ENCODE data around the gene AKT3.
"Not testable (repeated sequence)": the region's sequence is repeated elsewhere in the genome, so short reads cannot be mapped to it uniquely, and the experiment has no call there.

AKT3 gene

GRCh38 chr1:243844186-243844585 lies 5.9 kb downstream of the AKT3 start:
- Histone ChIP-seq H3K4me1 (ENCODE audit: control insufficient read depth in 5 of 5, insufficient read depth in 5 of 5, low read length in 5 of 5) (peaks cover 0 to 15% (median 10%) of the 10 kb centered on the region in 5 donors), H3K9ac (ENCODE audit: low read length in 5 of 5) (no peak overlapping the region), H3K27ac (ENCODE audit: low read depth, low read length) (no peak overlapping the region), H3K36me3 (ENCODE audit: control insufficient read depth in 5 of 5, insufficient read depth in 5 of 5, low read length in 5 of 5) (no peaks in the 10 kb centered on the region), H3K9me3 (ENCODE audit: control insufficient read depth in 5 of 5, low read length in 5 of 5) (no peaks in the 10 kb centered on the region), H3K4me3 (ENCODE audit: low read depth in 1 of 5, low read length in 5 of 5) (no peak overlapping the region), H3K27me3 (ENCODE audit: control insufficient read depth in 5 of 5, insufficient read depth in 4 of 5, low read length in 5 of 5) (no peaks in the 10 kb centered on the region)

- Histone ChIP-seq H3K36me3 (ENCODE audit: control insufficient read depth in 5 of 5, insufficient read depth in 5 of 5, low read length in 5 of 5) (no peaks in the 10 kb centered on the region), H3K27ac (ENCODE audit: low read depth, low read length) (peak overlapping the region; percentile 18), H3K4me3 (ENCODE audit: low read depth in 1 of 5, low read length in 5 of 5) (no peak overlapping the region), H3K4me1 (ENCODE audit: control insufficient read depth in 5 of 5, insufficient read depth in 5 of 5, low read length in 5 of 5) (peaks cover 0 to 8% (median 5%) of the 10 kb centered on the region in 5 donors), H3K9me3 (ENCODE audit: control insufficient read depth in 5 of 5, low read length in 5 of 5) (no peaks in the 10 kb centered on the region), H3K27me3 (ENCODE audit: control insufficient read depth in 5 of 5, insufficient read depth in 4 of 5, low read length in 5 of 5) (no peaks in the 10 kb centered on the region), H3K9ac (ENCODE audit: low read length in 5 of 5) (no peak overlapping the region)
Measured at GRCh38 chr1:243842978-243843511, 7.0 kb downstream of the AKT3 start.

GRCh38 chr1:243842161-243842560 lies 7.9 kb downstream of the AKT3 start:
- H3K36me3 ChIP-seq (ENCODE audit: control insufficient read depth in 5 of 5, insufficient read depth in 5 of 5, low read length in 5 of 5), result peaks cover 0 to 5% (median 0%) of the 10 kb centered on the region in 5 donors
- peaks cover 0 to 8% (median 5%) of the 10 kb centered on the region in 5 donors for H3K4me1 ChIP-seq (ENCODE audit: control insufficient read depth in 5 of 5, insufficient read depth in 5 of 5, low read length in 5 of 5)
- no peaks in the 10 kb centered on the region for H3K27me3 ChIP-seq (ENCODE audit: control insufficient read depth in 5 of 5, insufficient read depth in 4 of 5, low read length in 5 of 5)
- peaks cover 0 to 2% (median 0%) of the 10 kb centered on the region in 5 donors for H3K9me3 ChIP-seq (ENCODE audit: control insufficient read depth in 5 of 5, low read length in 5 of 5)
- H3K9ac ChIP-seq (ENCODE audit: low read length in 5 of 5), result no peak overlapping the region
- no peak overlapping the region for H3K4me3 ChIP-seq (ENCODE audit: low read depth in 1 of 5, low read length in 5 of 5)
- H3K27ac ChIP-seq (ENCODE audit: low read depth, low read length), result peak overlapping the region; percentile 18

- H3K4me1 ChIP-seq (ENCODE audit: control insufficient read depth in 5 of 5, insufficient read depth in 5 of 5, low read length in 5 of 5), result peaks cover 0 to 8% (median 5%) of the 10 kb centered on the region in 5 donors
- H3K27ac ChIP-seq (ENCODE audit: low read depth, low read length), result no peak overlapping the region
- H3K27me3 ChIP-seq (ENCODE audit: control insufficient read depth in 5 of 5, insufficient read depth in 4 of 5, low read length in 5 of 5), result no peaks in the 10 kb centered on the region
- H3K36me3 ChIP-seq (ENCODE audit: control insufficient read depth in 5 of 5, insufficient read depth in 5 of 5, low read length in 5 of 5), result peaks cover 0 to 5% (median 0%) of the 10 kb centered on the region in 5 donors
- no peak overlapping the region for H3K4me3 ChIP-seq (ENCODE audit: low read depth in 1 of 5, low read length in 5 of 5)
- peaks cover 0 to 2% (median 0%) of the 10 kb centered on the region in 5 donors for H3K9me3 ChIP-seq (ENCODE audit: control insufficient read depth in 5 of 5, low read length in 5 of 5)
- no peak overlapping the region for H3K9ac ChIP-seq (ENCODE audit: low read length in 5 of 5)
Measured at GRCh38 chr1:243841507-243841906, 8.5 kb downstream of the AKT3 start.

GRCh38 chr1:243837907-243838535 lies 12.0 kb downstream of the AKT3 start:
- Histone ChIP-seq H3K4me3 (ENCODE audit: low read depth in 1 of 5, low read length in 5 of 5) (no peak overlapping the region), H3K27me3 (ENCODE audit: control insufficient read depth in 5 of 5, insufficient read depth in 4 of 5, low read length in 5 of 5) (no peaks in the 10 kb centered on the region), H3K9me3 (ENCODE audit: control insufficient read depth in 5 of 5, low read length in 5 of 5) (peaks cover 0 to 9% (median 0%) of the 10 kb centered on the region in 5 donors), H3K4me1 (ENCODE audit: control insufficient read depth in 5 of 5, insufficient read depth in 5 of 5, low read length in 5 of 5) (peaks cover 0 to 5% (median 3%) of the 10 kb centered on the region in 5 donors), H3K9ac (ENCODE audit: low read length in 5 of 5) (no peak overlapping the region), H3K36me3 (ENCODE audit: control insufficient read depth in 5 of 5, insufficient read depth in 5 of 5, low read length in 5 of 5) (peaks cover 0 to 5% (median 0%) of the 10 kb centered on the region in 5 donors), H3K27ac (ENCODE audit: low read depth, low read length) (no peak overlapping the region)

- H3K9me3 ChIP-seq (ENCODE audit: control insufficient read depth in 5 of 5, low read length in 5 of 5), result peaks cover 0 to 9% (median 0%) of the 10 kb centered on the region in 5 donors
- H3K4me1 ChIP-seq (ENCODE audit: control insufficient read depth in 5 of 5, insufficient read depth in 5 of 5, low read length in 5 of 5), result peaks cover 0 to 8% (median 0%) of the 10 kb centered on the region in 5 donors
- no peaks in the 10 kb centered on the region for H3K27me3 ChIP-seq (ENCODE audit: control insufficient read depth in 5 of 5, insufficient read depth in 4 of 5, low read length in 5 of 5)
- H3K9ac ChIP-seq (ENCODE audit: low read length in 5 of 5), result no peak overlapping the region
- no peak overlapping the region for H3K27ac ChIP-seq (ENCODE audit: low read depth, low read length)
- H3K4me3 ChIP-seq (ENCODE audit: low read depth in 1 of 5, low read length in 5 of 5), result no peak overlapping the region
- peaks cover 0 to 5% (median 0%) of the 10 kb centered on the region in 5 donors for H3K36me3 ChIP-seq (ENCODE audit: control insufficient read depth in 5 of 5, insufficient read depth in 5 of 5, low read length in 5 of 5)
Measured at GRCh38 chr1:243834130-243834529, 15.9 kb downstream of the AKT3 start.

- Histone ChIP-seq H3K9ac (ENCODE audit: low read length in 5 of 5) (no peak overlapping the region), H3K36me3 (ENCODE audit: control insufficient read depth in 5 of 5, insufficient read depth in 5 of 5, low read length in 5 of 5) (no peaks in the 10 kb centered on the region), H3K27me3 (ENCODE audit: control insufficient read depth in 5 of 5, insufficient read depth in 4 of 5, low read length in 5 of 5) (no peaks in the 10 kb centered on the region), H3K27ac (ENCODE audit: low read depth, low read length) (no peak overlapping the region), H3K4me3 (ENCODE audit: low read depth in 1 of 5, low read length in 5 of 5) (no peak overlapping the region), H3K4me1 (ENCODE audit: control insufficient read depth in 5 of 5, insufficient read depth in 5 of 5, low read length in 5 of 5) (peaks cover 0 to 14% (median 3%) of the 10 kb centered on the region in 5 donors), H3K9me3 (ENCODE audit: control insufficient read depth in 5 of 5, low read length in 5 of 5) (peaks cover 0 to 9% (median 0%) of the 10 kb centered on the region in 5 donors)
Measured at GRCh38 chr1:243831463-243831862, 18.6 kb downstream of the AKT3 start.

GRCh38 chr1:243827206-243827605 lies 22.8 kb downstream of the AKT3 start:
- Histone ChIP-seq H3K4me1 (ENCODE audit: control insufficient read depth in 5 of 5, insufficient read depth in 5 of 5, low read length in 5 of 5) (peaks cover 0 to 14% (median 3%) of the 10 kb centered on the region in 5 donors), H3K9me3 (ENCODE audit: control insufficient read depth in 5 of 5, low read length in 5 of 5) (peaks cover 0 to 2% (median 0%) of the 10 kb centered on the region in 5 donors), H3K27me3 (ENCODE audit: control insufficient read depth in 5 of 5, insufficient read depth in 4 of 5, low read length in 5 of 5) (no peaks in the 10 kb centered on the region), H3K4me3 (ENCODE audit: low read depth in 1 of 5, low read length in 5 of 5) (no peak overlapping the region), H3K36me3 (ENCODE audit: control insufficient read depth in 5 of 5, insufficient read depth in 5 of 5, low read length in 5 of 5) (no peaks in the 10 kb centered on the region), H3K9ac (ENCODE audit: low read length in 5 of 5) (no peak overlapping the region), H3K27ac (ENCODE audit: low read depth, low read length) (no peak overlapping the region)

- H3K27me3 ChIP-seq (ENCODE audit: control insufficient read depth in 5 of 5, insufficient read depth in 4 of 5, low read length in 5 of 5); H3K4me1 ChIP-seq (ENCODE audit: control insufficient read depth in 5 of 5, insufficient read depth in 5 of 5, low read length in 5 of 5); H3K27ac ChIP-seq (ENCODE audit: low read depth, low read length); H3K4me3 ChIP-seq (ENCODE audit: low read depth in 1 of 5, low read length in 5 of 5); H3K36me3 ChIP-seq (ENCODE audit: control insufficient read depth in 5 of 5, insufficient read depth in 5 of 5, low read length in 5 of 5); H3K9ac ChIP-seq (ENCODE audit: low read length in 5 of 5): not testable (repeated sequence)
- peaks cover 0 to 14% (median 12%) of the 10 kb centered on the region in 5 donors for H3K9me3 ChIP-seq (ENCODE audit: control insufficient read depth in 5 of 5, low read length in 5 of 5)
Measured at GRCh38 chr1:243824907-243825306, 25.1 kb downstream of the AKT3 start.

GRCh38 chr1:243821177-243821680 lies 28.8 kb downstream of the AKT3 start:
- H3K27me3 ChIP-seq (ENCODE audit: control insufficient read depth in 5 of 5, insufficient read depth in 4 of 5, low read length in 5 of 5), result no peaks in the 10 kb centered on the region
- H3K9me3 ChIP-seq (ENCODE audit: control insufficient read depth in 5 of 5, low read length in 5 of 5), result peaks cover 0 to 16% (median 12%) of the 10 kb centered on the region in 5 donors
- H3K27ac ChIP-seq (ENCODE audit: low read depth, low read length), result no peak overlapping the region
- H3K4me1 ChIP-seq (ENCODE audit: control insufficient read depth in 5 of 5, insufficient read depth in 5 of 5, low read length in 5 of 5), result no peaks in the 10 kb centered on the region
- H3K36me3 ChIP-seq (ENCODE audit: control insufficient read depth in 5 of 5, insufficient read depth in 5 of 5, low read length in 5 of 5), result peaks cover 0 to 11% (median 0%) of the 10 kb centered on the region in 5 donors
- no peak overlapping the region for H3K4me3 ChIP-seq (ENCODE audit: low read depth in 1 of 5, low read length in 5 of 5)
- H3K9ac ChIP-seq (ENCODE audit: low read length in 5 of 5), result no peak overlapping the region
